ENCODE data around the gene PNLIPRP2.

The PNLIPRP2 gene

DNA sequence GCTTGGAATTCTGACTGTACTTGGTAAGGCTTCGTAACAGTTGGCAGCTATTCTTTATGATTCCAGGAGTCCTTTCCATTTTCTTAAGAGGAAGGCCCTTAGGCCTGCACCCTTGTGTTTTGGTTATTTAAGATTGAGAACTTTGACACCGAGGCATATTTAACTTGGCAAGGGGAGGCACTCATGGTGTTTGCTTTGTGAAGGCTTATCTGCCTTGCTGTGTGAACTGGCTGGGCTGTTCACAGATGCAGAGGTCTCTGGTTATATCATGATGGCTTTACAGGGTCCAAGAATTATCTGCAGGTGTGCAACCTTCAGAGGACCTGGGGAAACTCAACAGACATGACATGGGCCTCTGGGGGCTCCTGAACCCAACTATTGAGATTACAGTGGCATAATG lies 30.8 kb upstream of the PNLIPRP2 start:
- Histone ChIP-seq H3K79me1 (replicated peaks; ENCODE audit: low read length, poor library complexity, severe bottlenecking) (no peaks in the 10 kb centered on the region), H4K91ac (ENCODE audit: low read length) (no peak overlapping the region), H2BK15ac (ENCODE audit: low read depth, poor library complexity, severe bottlenecking) (no peak overlapping the region), H3K9ac (ENCODE audit: low read length) (no peak overlapping the region), H4K8ac (ENCODE audit: low read length) (no peak overlapping the region), H2BK5ac (ENCODE audit: low read depth, low read length, poor library complexity, severe bottlenecking) (no peak overlapping the region), H2BK12ac (ENCODE audit: low read length in 2 of 2) (no peak overlapping the region), H3K14ac (ENCODE audit: low read length in 2 of 2) (no peak overlapping the region), H3K36me3 (ENCODE audit: control insufficient read depth in 1 of 2, insufficient read depth in 2 of 2, low read depth in 1 of 2, low read length in 2 of 2) (no peaks in the 10 kb centered on the region), H3K9me3 (ENCODE audit: control insufficient read depth, low read length) (peaks cover 4% of the 10 kb centered on the region), H3K23ac (ENCODE audit: low read length in 2 of 2) (no peak overlapping the region), H2AFZ (ENCODE audit: low read depth, low read length) (no peak overlapping the region), H3K27me3 (ENCODE audit: control insufficient read depth in 1 of 2, insufficient read depth in 1 of 2, low read length in 2 of 2) (peaks cover 0 to 3% of the 10 kb centered on the region in 2 experiments), H3K27ac (ENCODE audit: low read length, poor library complexity, severe bottlenecking) (no peak overlapping the region), H3K4ac (ENCODE audit: low read depth in 1 of 2, low read length in 2 of 2) (no peak overlapping the region), H2AK5ac (ENCODE audit: low read length, severe bottlenecking) (no peak overlapping the region), H2BK120ac (ENCODE audit: low read depth, low read length) (no peak overlapping the region), H3K4me2 (ENCODE audit: low read length, poor library complexity, severe bottlenecking) (no peak overlapping the region), H3K18ac (ENCODE audit: low read depth in 1 of 2, low read length in 2 of 2) (no peak overlapping the region), H3K4me1 (ENCODE audit: control insufficient read depth, insufficient read depth, low read depth, low read length) (no peaks in the 10 kb centered on the region), H3K4me3 (ENCODE audit: insufficient read depth in 1 of 2, low read depth in 1 of 2, low read length in 2 of 2) (no peak overlapping the region)
- 72% methylated on average over 2 of the region's 2 CpGs for WGBS
- DNase-seq = no peak

DNA sequence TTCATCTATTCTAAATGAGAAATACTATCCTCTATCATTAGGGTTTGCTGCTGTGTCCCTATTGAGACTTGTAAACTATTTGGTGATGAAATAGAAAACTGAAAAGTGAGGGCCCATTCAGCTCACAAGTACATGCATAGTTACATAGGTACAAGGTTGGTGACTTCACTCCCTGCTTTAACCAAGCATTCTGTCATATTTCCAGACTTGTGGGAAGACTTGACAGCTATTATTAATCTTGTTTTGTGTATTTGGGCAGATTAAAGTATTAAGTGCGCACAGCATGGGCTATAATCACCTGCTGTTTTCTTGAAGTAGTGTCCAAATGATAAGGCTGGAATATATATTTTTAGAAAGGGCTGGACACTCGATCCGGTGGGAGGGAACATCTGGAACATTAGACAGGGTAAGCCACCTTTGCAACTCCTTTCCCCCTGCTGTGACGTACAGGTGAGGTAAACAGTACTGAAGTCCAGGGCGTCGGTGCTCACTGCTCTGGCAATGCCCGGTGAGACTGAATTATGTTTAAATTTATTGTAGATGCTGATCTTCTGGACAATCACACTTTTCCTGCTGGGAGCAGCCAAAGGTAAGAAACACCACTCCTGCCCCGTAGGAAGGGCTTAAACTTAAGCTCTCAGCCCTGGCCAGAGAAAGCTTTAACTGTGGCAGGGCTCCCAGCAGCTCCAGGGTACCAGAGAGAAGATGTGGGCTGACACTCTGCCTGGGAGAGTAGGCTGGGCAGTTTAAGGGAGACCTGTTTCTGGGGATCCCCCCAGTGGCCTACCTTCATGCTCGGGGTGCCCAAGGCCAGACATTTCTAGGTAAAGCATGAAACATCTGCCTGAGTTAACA lies 29.9 kb upstream of the PNLIPRP2 start, which contains the start of gene PNLIPRP1:
Gene PNLIPRP1 (plus strand): TSS at position 370 of the 855 bp plus-strand sequence. CDS start 171 bp downstream, at position 541.
- Histone ChIP-seq H3K4me1 (ENCODE audit: control insufficient read depth, insufficient read depth, low read depth, low read length) (no peaks in the 10 kb centered on the region), H3K9ac (ENCODE audit: low read length) (no peak within 1 kb of the TSS), H2BK15ac (ENCODE audit: low read depth, poor library complexity, severe bottlenecking) (no peak within 1 kb of the TSS), H3K18ac (ENCODE audit: low read depth in 1 of 2, low read length in 2 of 2) (no peak within 1 kb of the TSS), H3K36me3 (ENCODE audit: control insufficient read depth in 1 of 2, insufficient read depth in 2 of 2, low read depth in 1 of 2, low read length in 2 of 2) (no peaks in the 10 kb centered on the region), H2AFZ (ENCODE audit: low read depth, low read length) (no peak within 1 kb of the TSS), H3K23ac (ENCODE audit: low read length in 2 of 2) (no peak within 1 kb of the TSS), H3K27me3 (ENCODE audit: control insufficient read depth in 1 of 2, insufficient read depth in 1 of 2, low read length in 2 of 2) (peaks cover 0 to 5% of the 10 kb centered on the region in 2 experiments), H4K8ac (ENCODE audit: low read length) (no peak within 1 kb of the TSS), H3K4me3 (ENCODE audit: insufficient read depth in 1 of 2, low read depth in 1 of 2, low read length in 2 of 2) (no peak within 1 kb of the TSS), H2AK5ac (ENCODE audit: low read length, severe bottlenecking) (no peak within 1 kb of the TSS), H3K27ac (ENCODE audit: low read length, poor library complexity, severe bottlenecking) (no peak within 1 kb of the TSS), H2BK5ac (ENCODE audit: low read depth, low read length, poor library complexity, severe bottlenecking) (no peak within 1 kb of the TSS), H2BK12ac (ENCODE audit: low read length in 2 of 2) (no peak within 1 kb of the TSS), H3K79me1 (replicated peaks; ENCODE audit: low read length, poor library complexity, severe bottlenecking) (no peaks in the 10 kb centered on the region), H2BK120ac (ENCODE audit: low read depth, low read length) (no peak within 1 kb of the TSS), H3K4me2 (ENCODE audit: low read length, poor library complexity, severe bottlenecking) (no peak within 1 kb of the TSS), H3K4ac (ENCODE audit: low read depth in 1 of 2, low read length in 2 of 2) (no peak within 1 kb of the TSS), H4K91ac (ENCODE audit: low read length) (no peak within 1 kb of the TSS), H3K14ac (ENCODE audit: low read length in 2 of 2) (no peak within 1 kb of the TSS), H3K9me3 (ENCODE audit: control insufficient read depth, low read length) (peaks cover 4% of the 10 kb centered on the region)
- no peak for DNase-seq
- 82% methylated on average over 8 of the region's 9 CpGs for WGBS

DNA sequence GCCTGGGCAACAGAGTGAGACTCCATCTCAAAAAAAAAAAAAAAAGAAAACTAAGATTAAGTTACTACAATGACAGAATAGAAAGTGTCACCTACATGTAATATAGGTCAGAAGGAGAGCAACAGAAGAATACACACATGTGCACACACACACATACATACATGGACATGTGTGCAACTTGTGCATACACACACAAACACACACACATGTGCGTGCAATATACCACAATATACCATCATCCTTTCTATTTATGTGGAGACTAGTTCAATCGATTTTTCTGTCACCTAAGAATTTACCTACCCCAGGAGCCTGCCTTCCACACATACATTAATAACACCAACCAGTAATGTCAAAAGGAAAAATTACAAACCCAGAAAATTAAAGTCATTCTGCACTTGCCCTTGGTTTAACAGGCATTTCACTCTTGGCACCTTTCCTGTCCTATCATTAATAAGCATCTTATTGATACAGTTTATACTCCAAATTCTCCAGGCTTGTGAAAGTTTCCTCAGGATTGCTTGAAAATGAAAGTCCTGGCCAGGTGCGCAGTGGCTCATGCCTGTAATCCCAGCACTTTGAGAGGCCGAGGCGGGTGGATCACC lies 27.5 kb upstream of the PNLIPRP2 start:
- DNase-seq = no peak
- no peak overlapping the region for H3K23ac ChIP-seq (ENCODE audit: low read length in 2 of 2)
- 83% methylated on average over 5 of the region's 5 CpGs for WGBS
- H3K4me2 ChIP-seq (ENCODE audit: low read length, poor library complexity, severe bottlenecking) = no peak overlapping the region
- H3K9ac ChIP-seq (ENCODE audit: low read length) = no peak overlapping the region
- H4K8ac ChIP-seq (ENCODE audit: low read length) = no peak overlapping the region
- no peak overlapping the region for H3K14ac ChIP-seq (ENCODE audit: low read length in 2 of 2)
- H2BK12ac ChIP-seq (ENCODE audit: low read length in 2 of 2) = no peak overlapping the region
- H3K4ac ChIP-seq (ENCODE audit: low read depth in 1 of 2, low read length in 2 of 2) = no peak overlapping the region
- no peak overlapping the region for H3K27ac ChIP-seq (ENCODE audit: low read length, poor library complexity, severe bottlenecking)
- no peak overlapping the region for H3K18ac ChIP-seq (ENCODE audit: low read depth in 1 of 2, low read length in 2 of 2)
- no peaks in the 10 kb centered on the region for H3K36me3 ChIP-seq (ENCODE audit: control insufficient read depth in 1 of 2, insufficient read depth in 2 of 2, low read depth in 1 of 2, low read length in 2 of 2)
- no peak overlapping the region for H2BK15ac ChIP-seq (ENCODE audit: low read depth, poor library complexity, severe bottlenecking)
- peaks cover 4% of the 10 kb centered on the region for H3K9me3 ChIP-seq (ENCODE audit: control insufficient read depth, low read length)
- peaks cover 4 to 14% of the 10 kb centered on the region in 2 experiments for H3K27me3 ChIP-seq (ENCODE audit: control insufficient read depth in 1 of 2, insufficient read depth in 1 of 2, low read length in 2 of 2)
- H2BK120ac ChIP-seq (ENCODE audit: low read depth, low read length) = no peak overlapping the region
- no peak overlapping the region for H3K4me3 ChIP-seq (ENCODE audit: insufficient read depth in 1 of 2, low read depth in 1 of 2, low read length in 2 of 2)
- no peaks in the 10 kb centered on the region for H3K4me1 ChIP-seq (ENCODE audit: control insufficient read depth, insufficient read depth, low read depth, low read length)
- H2BK5ac ChIP-seq (ENCODE audit: low read depth, low read length, poor library complexity, severe bottlenecking) = no peak overlapping the region
- H3K79me1 ChIP-seq (replicated peaks; ENCODE audit: low read length, poor library complexity, severe bottlenecking) = no peaks in the 10 kb centered on the region
- no peak overlapping the region for H2AK5ac ChIP-seq (ENCODE audit: low read length, severe bottlenecking)
- H2AFZ ChIP-seq (ENCODE audit: low read depth, low read length) = no peak overlapping the region
- H4K91ac ChIP-seq (ENCODE audit: low read length) = no peak overlapping the region

DNA sequence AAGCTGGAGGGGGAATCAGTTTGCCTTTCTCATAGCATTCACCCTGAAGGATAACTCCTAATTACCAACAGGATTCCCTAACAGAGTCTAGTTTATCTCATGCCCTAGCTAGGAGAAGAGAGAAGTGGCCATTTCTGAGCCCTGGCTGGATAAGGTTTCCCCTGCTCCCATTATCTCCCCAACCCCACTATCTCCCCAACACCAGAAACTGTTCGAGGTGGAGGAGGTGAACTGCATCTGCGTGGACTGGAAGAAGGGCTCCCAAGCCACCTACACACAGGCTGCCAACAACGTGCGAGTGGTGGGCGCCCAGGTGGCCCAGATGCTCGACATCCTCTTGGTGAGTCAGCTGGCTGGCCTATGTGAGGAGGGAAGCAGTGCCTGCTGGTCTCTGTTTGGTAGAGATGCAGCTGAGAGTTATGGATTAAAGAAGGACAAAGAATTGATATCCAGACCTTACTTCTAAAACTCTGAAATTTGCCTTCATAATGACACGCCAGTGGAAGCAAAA lies 26.2 kb upstream of the PNLIPRP2 start:
- Histone ChIP-seq H3K4ac (ENCODE audit: low read depth in 1 of 2, low read length in 2 of 2) (no peak overlapping the region), H2AK5ac (ENCODE audit: low read length, severe bottlenecking) (no peak overlapping the region), H3K4me2 (ENCODE audit: low read length, poor library complexity, severe bottlenecking) (no peak overlapping the region), H3K4me1 (ENCODE audit: control insufficient read depth, insufficient read depth, low read depth, low read length) (no peaks in the 10 kb centered on the region), H4K91ac (ENCODE audit: low read length) (no peak overlapping the region), H3K23ac (ENCODE audit: low read length in 2 of 2) (no peak overlapping the region), H4K8ac (ENCODE audit: low read length) (no peak overlapping the region), H3K36me3 (ENCODE audit: control insufficient read depth in 1 of 2, insufficient read depth in 2 of 2, low read depth in 1 of 2, low read length in 2 of 2) (no peaks in the 10 kb centered on the region), H3K9me3 (ENCODE audit: control insufficient read depth, low read length) (no peaks in the 10 kb centered on the region), H3K9ac (ENCODE audit: low read length) (no peak overlapping the region), H2BK12ac (ENCODE audit: low read length in 2 of 2) (no peak overlapping the region), H2AFZ (ENCODE audit: low read depth, low read length) (no peak overlapping the region), H3K14ac (ENCODE audit: low read length in 2 of 2) (no peak overlapping the region), H2BK5ac (ENCODE audit: low read depth, low read length, poor library complexity, severe bottlenecking) (no peak overlapping the region), H3K27ac (ENCODE audit: low read length, poor library complexity, severe bottlenecking) (no peak overlapping the region), H3K4me3 (ENCODE audit: insufficient read depth in 1 of 2, low read depth in 1 of 2, low read length in 2 of 2) (no peak overlapping the region), H3K27me3 (ENCODE audit: control insufficient read depth in 1 of 2, insufficient read depth in 1 of 2, low read length in 2 of 2) (peaks cover 8 to 14% of the 10 kb centered on the region in 2 experiments), H2BK120ac (ENCODE audit: low read depth, low read length) (no peak overlapping the region), H2BK15ac (ENCODE audit: low read depth, poor library complexity, severe bottlenecking) (no peak overlapping the region), H3K79me1 (replicated peaks; ENCODE audit: low read length, poor library complexity, severe bottlenecking) (no peaks in the 10 kb centered on the region), H3K18ac (ENCODE audit: low read depth in 1 of 2, low read length in 2 of 2) (no peak overlapping the region)
- WGBS = 80% methylated on average over 3 of the region's 7 CpGs
- no peak for DNase-seq
